SU-DHL-6 (cell line): ENCODE results near the gene MAGI3.

Experiments
- EZH2phosphoT487 ChIP-seq: fragments of 200-600 bp; sonication (generic), shearing (Covaris generic); conservative IDR thresholded peaks from 2 replicates; pipeline ENCODE4 v1.6.1; 2018; ENCODE audit warnings: mild to moderate bottlenecking, antibody characterized with exemption, low read length, moderate library complexity, mixed read lengths
- TF ChIP-seq, protein P1 (sequence below): fragments of 200-600 bp; sonication (generic); IDR thresholded peaks from one replicate; pipeline ENCODE4 v1.5.1; 2017; ENCODE audit warnings: antibody characterized with exemption, mild to moderate bottlenecking, low read length, moderate library complexity; ENCODE audit not compliant: insufficient read depth, poor library complexity, severe bottlenecking

DNA sequence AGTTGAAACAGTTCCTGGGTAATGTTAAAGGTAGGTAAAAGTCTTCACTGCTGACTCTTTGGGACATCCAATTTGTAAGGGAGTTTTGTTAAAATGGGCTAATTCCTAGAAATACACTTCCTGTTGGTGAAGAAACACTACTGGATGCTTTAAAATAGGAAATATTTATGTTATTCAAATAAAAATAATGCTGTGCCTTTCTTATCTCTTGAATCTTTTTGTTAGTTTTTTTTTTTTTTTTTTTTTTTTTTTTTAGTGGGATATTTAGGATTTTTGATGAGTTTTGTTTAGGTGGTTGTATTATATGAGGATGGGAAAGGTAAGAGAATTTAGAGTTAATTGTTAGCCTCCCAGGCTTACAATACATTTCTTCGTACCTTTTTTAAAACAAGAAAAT lies 4.5 kb downstream of the MAGI3 start:
- TF ChIP-seq, protein P1, sequence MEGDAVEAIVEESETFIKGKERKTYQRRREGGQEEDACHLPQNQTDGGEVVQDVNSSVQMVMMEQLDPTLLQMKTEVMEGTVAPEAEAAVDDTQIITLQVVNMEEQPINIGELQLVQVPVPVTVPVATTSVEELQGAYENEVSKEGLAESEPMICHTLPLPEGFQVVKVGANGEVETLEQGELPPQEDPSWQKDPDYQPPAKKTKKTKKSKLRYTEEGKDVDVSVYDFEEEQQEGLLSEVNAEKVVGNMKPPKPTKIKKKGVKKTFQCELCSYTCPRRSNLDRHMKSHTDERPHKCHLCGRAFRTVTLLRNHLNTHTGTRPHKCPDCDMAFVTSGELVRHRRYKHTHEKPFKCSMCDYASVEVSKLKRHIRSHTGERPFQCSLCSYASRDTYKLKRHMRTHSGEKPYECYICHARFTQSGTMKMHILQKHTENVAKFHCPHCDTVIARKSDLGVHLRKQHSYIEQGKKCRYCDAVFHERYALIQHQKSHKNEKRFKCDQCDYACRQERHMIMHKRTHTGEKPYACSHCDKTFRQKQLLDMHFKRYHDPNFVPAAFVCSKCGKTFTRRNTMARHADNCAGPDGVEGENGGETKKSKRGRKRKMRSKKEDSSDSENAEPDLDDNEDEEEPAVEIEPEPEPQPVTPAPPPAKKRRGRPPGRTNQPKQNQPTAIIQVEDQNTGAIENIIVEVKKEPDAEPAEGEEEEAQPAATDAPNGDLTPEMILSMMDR: no peak
- TF ChIP-seq EZH2phosphoT487: no peak
